Esophagus (tissue), 2 donors: ENCODE data around the gene COL15A1. TPM values are rescaled to one million over a fixed set of nuclear protein-coding genes. Genes with fewer than 3 reads are reported as not detected.

ENCODE experiments used
- H3K27ac ChIP-seq, 2 donors: one replicate each; pipeline ENCODE4 v1.5.1; 2013; ENCODE audit warnings: low read depth in 2 of 2, mild to moderate bottlenecking in 2 of 2, inconsistent platforms in 1 of 2, low read length in 1 of 2, moderate library complexity in 1 of 2
- H3K27me3 ChIP-seq, 2 donors: one replicate each; pipeline ENCODE4 v1.6.1; 2013; ENCODE audit warnings: low read length in 2 of 2, control low read depth in 1 of 2, mild to moderate bottlenecking in 1 of 2; ENCODE audit not compliant: insufficient read depth in 2 of 2, control insufficient read depth in 1 of 2
- H3K36me3 ChIP-seq, 2 donors: one replicate each; pipeline ENCODE4 v1.6.1; 2013; ENCODE audit warnings: low read length in 1 of 2; ENCODE audit not compliant: control insufficient read depth in 2 of 2, insufficient read depth in 2 of 2
- H3K4me1 ChIP-seq, 2 donors: one replicate each; pipeline ENCODE4 v1.6.1; 2013; ENCODE audit warnings: low read length in 1 of 2; ENCODE audit not compliant: control insufficient read depth in 2 of 2, insufficient read depth in 2 of 2
- H3K4me3 ChIP-seq, 2 donors: one replicate each; pipeline ENCODE4 v1.5.1; 2013; ENCODE audit warnings: low read length in 2 of 2, mild to moderate bottlenecking in 2 of 2, low read depth in 1 of 2, moderate library complexity in 1 of 2
- H3K9me3 ChIP-seq, 2 donors: one replicate each; pipeline ENCODE4 v1.6.1; 2013; ENCODE audit warnings: mild to moderate bottlenecking in 2 of 2, low read depth in 1 of 2, low read length in 1 of 2, moderate library complexity in 1 of 2; ENCODE audit not compliant: control insufficient read depth in 2 of 2, insufficient read depth in 1 of 2
- WGBS, 2 donors: extraction: QIAGEN DNeasy Blood & Tissue Kit; methylation state at CpG; one replicate each; pipeline ENCODE4 v1.1.7; 2013; 5-methylcytosine and 5-hydroxymethylcytosine counted together
- polyA plus RNA-seq, 2 donors: library from polyadenylated mRNA; stranded (reverse); fragments of 200-250 nt; gene quantifications; one replicate each; pipeline ENCODE4 v1.2.3, GENCODE V29; 2013
- donor health status: healthy with polysubstance abuse.
- donor health status: Bipolar disorder and iron deficiency.

Gene COL15A1
- polyA plus RNA-seq, 2 donors: 5.2 to 7.3 TPM

GRCh38 chr9:99021512-99021911, 77.8 kb downstream of the COL15A1 start:
- Histone ChIP-seq H3K36me3 (peaks cover 0 to 5% of the 10 kb centered on the region in 2 donors), H3K9me3 (no peaks in the 10 kb centered on the region), H3K27ac (no peak overlapping the region), H3K4me1 (no peaks in the 10 kb centered on the region), H3K27me3 (no peaks in the 10 kb centered on the region), H3K4me3 (no peak overlapping the region)
- WGBS, 2 donors: 85 to 86% methylated on average over 3 of the region's 3 CpGs

GRCh38 chr9:99023231-99023630, 79.5 kb downstream of the COL15A1 start:
- Histone ChIP-seq H3K36me3 (peaks cover 0 to 5% of the 10 kb centered on the region in 2 donors), H3K4me3 (no peak overlapping the region), H3K9me3 (no peaks in the 10 kb centered on the region), H3K27ac (no peak overlapping the region), H3K4me1 (no peaks in the 10 kb centered on the region), H3K27me3 (no peaks in the 10 kb centered on the region)
- WGBS, 2 donors: 72 to 76% methylated on average over 8 of the region's 8 CpGs

GRCh38 chr9:99023831-99024230, 80.1 kb downstream of the COL15A1 start:
- Histone ChIP-seq H3K9me3 (no peaks in the 10 kb centered on the region), H3K36me3 (peaks cover 0 to 5% of the 10 kb centered on the region in 2 donors), H3K27me3 (no peaks in the 10 kb centered on the region), H3K27ac (no peak overlapping the region), H3K4me3 (no peak overlapping the region), H3K4me1 (no peaks in the 10 kb centered on the region)
- WGBS, 2 donors: 64 to 76% methylated on average over 1 of the region's 1 CpG

DNA sequence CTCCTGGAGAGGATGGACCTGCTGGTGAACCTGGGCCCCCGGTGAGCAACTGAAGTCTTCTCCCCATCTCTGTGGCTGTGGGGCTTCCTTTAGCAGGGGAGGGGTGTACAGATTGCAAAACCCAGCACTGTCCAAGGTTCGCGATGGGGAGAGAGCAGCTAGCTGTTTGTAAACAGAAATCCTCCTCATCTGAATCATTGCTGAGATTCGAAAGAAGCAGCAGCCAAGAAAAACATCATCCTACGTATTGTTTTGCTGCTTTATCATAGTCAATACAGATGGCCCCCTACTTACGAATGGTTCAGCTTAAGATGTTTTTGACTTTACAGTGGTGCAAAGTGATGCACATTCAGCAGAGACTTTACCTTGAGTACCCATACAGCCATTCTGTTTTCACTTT, 81.3 kb downstream of the COL15A1 start:
- WGBS, 2 donors: 83 to 88% methylated on average over 6 of the region's 6 CpGs
- no peaks in the 10 kb centered on the region for H3K9me3 ChIP-seq

GRCh38 chr9:99025616-99026270, 82.0 kb downstream of the COL15A1 start:
- Histone ChIP-seq H3K27ac (no peak overlapping the region), H3K27me3 (no peaks in the 10 kb centered on the region), H3K36me3 (peaks cover 0 to 5% of the 10 kb centered on the region in 2 donors), H3K4me1 (no peaks in the 10 kb centered on the region), H3K9me3 (no peaks in the 10 kb centered on the region), H3K4me3 (no peak overlapping the region)
- WGBS, 2 donors: 92 to 95% methylated on average over 6 of the region's 6 CpGs

More for the DNA sequence above, 81.3 kb downstream of the COL15A1 start:
- Histone ChIP-seq H3K4me1 (no peaks in the 10 kb centered on the region), H3K27me3 (no peaks in the 10 kb centered on the region), H3K27ac (no peak overlapping the region), H3K4me3 (no peak overlapping the region), H3K36me3 (peaks cover 0 to 5% of the 10 kb centered on the region in 2 donors)

GRCh38 chr9:99026271-99026955, 82.7 kb downstream of the COL15A1 start:
- 92 to 95% methylated on average over 6 of the region's 6 CpGs for WGBS, 2 donors
- H3K4me1 ChIP-seq: peaks cover 0 to 2% of the 10 kb centered on the region in 2 donors
- no peaks in the 10 kb centered on the region for H3K27me3 ChIP-seq
- H3K36me3 ChIP-seq: peaks cover 0 to 5% of the 10 kb centered on the region in 2 donors
- no peaks in the 10 kb centered on the region for H3K9me3 ChIP-seq
- H3K27ac ChIP-seq: no peak overlapping the region
- no peak overlapping the region for H3K4me3 ChIP-seq

DNA sequence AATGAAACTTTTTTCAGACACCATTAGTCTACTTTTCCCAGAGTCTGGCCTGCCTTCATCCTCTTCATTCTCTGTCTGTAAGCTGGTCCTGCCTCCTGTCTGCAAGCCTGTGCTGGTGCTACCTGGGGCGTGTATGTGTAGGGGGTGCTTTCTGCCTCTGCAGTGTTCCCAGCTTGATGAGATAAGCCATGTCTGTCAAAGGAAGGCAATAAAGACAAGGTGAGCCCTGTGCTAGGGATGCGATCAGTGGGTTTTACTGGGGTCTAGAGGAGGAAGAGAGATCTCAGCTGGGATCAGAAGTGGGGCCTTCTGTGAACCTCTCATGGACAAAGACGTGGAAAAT, 83.2 kb downstream of the COL15A1 start:
- peaks cover 0 to 2% of the 10 kb centered on the region in 2 donors for H3K4me1 ChIP-seq
- 86 to 92% methylated on average over 3 of the region's 3 CpGs for WGBS, 2 donors
- no peaks in the 10 kb centered on the region for H3K27me3 ChIP-seq
- H3K36me3 ChIP-seq: peaks cover 0 to 5% of the 10 kb centered on the region in 2 donors
- H3K27ac ChIP-seq: no peak overlapping the region
- no peaks in the 10 kb centered on the region for H3K9me3 ChIP-seq
- no peak overlapping the region for H3K4me3 ChIP-seq

DNA sequence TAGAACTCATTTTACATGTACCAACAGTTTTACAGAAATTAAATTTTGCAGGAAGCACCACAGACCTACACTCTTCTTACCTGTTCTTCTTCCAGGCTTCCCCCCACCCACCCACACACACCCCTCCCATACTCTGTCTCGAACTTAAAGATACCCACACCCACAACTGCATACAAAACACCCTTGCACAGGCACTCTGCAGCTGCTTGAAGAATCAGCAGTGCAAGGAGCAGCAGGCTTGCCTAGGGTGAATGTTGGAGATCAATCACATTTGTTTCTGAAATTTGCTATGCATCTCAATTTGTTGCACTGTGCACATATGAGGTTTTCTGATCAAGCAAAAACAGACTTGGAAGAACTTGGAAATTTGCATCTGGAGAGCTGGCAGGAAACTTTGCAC, 83.7 kb downstream of the COL15A1 start:
- Histone ChIP-seq H3K27me3 (no peaks in the 10 kb centered on the region), H3K9me3 (no peaks in the 10 kb centered on the region), H3K36me3 (peaks cover 0 to 5% of the 10 kb centered on the region in 2 donors), H3K4me3 (no peak overlapping the region), H3K27ac (no peak overlapping the region), H3K4me1 (peaks cover 0 to 2% of the 10 kb centered on the region in 2 donors)
- WGBS, 2 donors: 48 to 55% methylated on average over 1 of the region's 1 CpG

DNA sequence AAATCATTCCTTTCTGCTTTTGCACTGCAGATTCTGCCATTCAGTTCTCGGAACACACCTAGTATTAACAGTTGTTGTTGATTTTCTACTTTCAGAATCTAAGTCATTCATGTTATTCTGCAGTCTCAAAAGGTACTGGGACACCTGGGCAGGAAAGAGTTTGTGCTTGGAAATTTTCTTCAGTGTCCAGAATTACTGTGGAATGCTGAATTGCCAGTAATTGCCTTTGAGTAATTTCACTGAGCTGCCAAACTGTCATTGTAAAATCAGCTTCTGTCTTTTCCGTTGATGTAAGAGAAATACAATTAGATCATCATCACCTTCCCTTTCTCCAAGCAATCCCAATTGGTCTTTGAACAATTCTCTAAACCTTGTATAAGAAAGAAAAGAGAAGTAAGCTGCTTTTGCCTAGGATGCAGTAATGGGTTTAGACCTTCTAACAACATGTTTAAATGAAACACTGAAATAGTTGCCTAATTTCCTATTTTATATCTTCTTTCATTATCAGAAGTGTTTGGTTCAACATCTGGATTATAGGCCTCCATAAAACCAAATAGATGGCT, 85.5 kb downstream of the COL15A1 start:
- Histone ChIP-seq H3K27me3 (no peaks in the 10 kb centered on the region), H3K4me1 (peaks cover 0 to 2% of the 10 kb centered on the region in 2 donors), H3K4me3 (no peak overlapping the region), H3K36me3 (peaks cover 0 to 5% of the 10 kb centered on the region in 2 donors), H3K27ac (no peak overlapping the region), H3K9me3 (no peaks in the 10 kb centered on the region)
- WGBS, 2 donors: 51 to 63% methylated on average over 2 of the region's 2 CpGs
